PC-9 (cell line): ENCODE data around the gene ADARB2. TPM values are rescaled to one million over a fixed set of nuclear protein-coding genes. Genes with fewer than 3 reads are reported as not detected.

Source experiments
- BruUV-seq: library from RNA; stranded (reverse); fragments of 400-500 nt; replicated peaks from 2 replicates; lab custom pipeline; 2021; lab: Mats Ljungman, UMichigan
- CTCF ChIA-PET: fragments of 300-600 bp; sonication (Branson Sonifier 250); formaldehyde crosslinking; loops from one replicate; lab custom pipeline; 2022; ENCODE audit warnings: antibody characterized with exemption; lab: Charles Lee
- POLR2A ChIA-PET: fragments of 300-600 bp; sonication (Branson Sonifier 250); formaldehyde crosslinking; loops from one replicate; lab custom pipeline; 2022; ENCODE audit warnings: antibody characterized with exemption; ENCODE audit not compliant: unreplicated experiment; lab: Charles Lee
- DNase-seq, 2 experiments: peaks; one replicate each; pipeline versions ENCODE4 v3.0.0 to v3.0.0-alpha.2; 2015 to 2022; ENCODE audit warnings: mixed read lengths in 1 of 2
- H2AFZ ChIP-seq: fragments of 200-600 bp; sonication (generic); 2 replicates; pipeline ENCODE4 v1.8.1; 2017; ENCODE audit warnings: antibody characterized with exemption
- H3F3A ChIP-seq: fragments of 200-600 bp; sonication (generic); 2 replicates; pipeline ENCODE4 v1.8.1; 2017; ENCODE audit warnings: antibody characterized with exemption, mild to moderate bottlenecking, low read depth; ENCODE audit not compliant: insufficient read depth
- H3K27ac ChIP-seq: fragments of 200-600 bp; sonication (generic); 2 replicates; pipeline ENCODE4 v1.6.1; 2016; ENCODE audit warnings: mixed run types
- H3K27me3 ChIP-seq: fragments of 200-600 bp; sonication (generic); 2 replicates; pipeline ENCODE4 v1.6.1; 2016; ENCODE audit warnings: low read depth, mixed run types; ENCODE audit not compliant: insufficient read depth
- H3K36me3 ChIP-seq: fragments of 200-600 bp; sonication (generic); 2 replicates; pipeline ENCODE4 v1.6.1; 2016; ENCODE audit warnings: low read depth, mixed run types
- H3K4me1 ChIP-seq: fragments of 200-600 bp; sonication (generic); replicated peaks from 2 replicates; pipeline ENCODE4 v1.6.1; 2016; ENCODE audit warnings: mixed run types; ENCODE audit not compliant: insufficient read depth
- H3K4me2 ChIP-seq: fragments of 200-600 bp; sonication (generic); 2 replicates; pipeline ENCODE4 v1.6.1; 2017; ENCODE audit warnings: mixed run types
- H3K4me3 ChIP-seq: fragments of 200-600 bp; sonication (generic); 2 replicates; pipeline ENCODE4 v1.6.1; 2016; ENCODE audit warnings: mixed run types
- H3K79me2 ChIP-seq: fragments of 200-600 bp; sonication (generic); 2 replicates; pipeline ENCODE4 v1.6.1; 2017; ENCODE audit warnings: low read depth, mixed run types
- H3K9me2 ChIP-seq: fragments of 200-600 bp; sonication (generic); 2 replicates; pipeline ENCODE4 v1.8.1; 2017; ENCODE audit warnings: mild to moderate bottlenecking; ENCODE audit not compliant: insufficient read depth
- H3K9me3 ChIP-seq: fragments of 200-600 bp; sonication (generic); 2 replicates; pipeline ENCODE4 v1.8.1; 2016; ENCODE audit warnings: low read depth; ENCODE audit not compliant: insufficient read depth
- H4K20me1 ChIP-seq: fragments of 200-600 bp; sonication (generic); 2 replicates; pipeline ENCODE4 v1.8.1; 2017; ENCODE audit not compliant: insufficient read depth
- CTCF ChIP-seq: fragments of 200-600 bp; sonication (generic); conservative IDR thresholded peaks from 2 replicates; pipeline ENCODE4 v1.6.1; 2017; ENCODE audit warnings: mixed run types, antibody characterized with exemption, mild to moderate bottlenecking, moderate library complexity
- EZH2 ChIP-seq: fragments of 200-600 bp; sonication (generic); IDR thresholded peaks from 2 replicates; pipeline ENCODE4 v1.8.0; 2017; ENCODE audit warnings: antibody characterized with exemption, low read depth
- intact Hi-C: fragments of 100-400 bp; cut with micrococcal nuclease; formaldehyde crosslinking; loops from one replicate; pipeline ENCODE4 v1.10.0; 2022; ENCODE audit not compliant: unreplicated experiment
- total RNA-seq: library from RNA; stranded (reverse); gene quantifications from 2 replicates; pipeline ENCODE4 v1.2.3, GENCODE V29; 2021

ADARB2 gene
- total RNA-seq, 1 experiment from 2014 or later, result not detected

GRCh38 chr10:1141261-1141660 lies 596.1 kb downstream of the ADARB2 start:
- no peak overlapping the region for H2AFZ ChIP-seq
- H3K27ac ChIP-seq, result no peak overlapping the region
- TF ChIP-seq CTCF (no peak), EZH2 (no peak)
- no peak overlapping the region for H3K4me2 ChIP-seq
- intact Hi-C loops, result no loop called here
- H3K9me2 ChIP-seq, result no peaks in the 10 kb centered on the region
- no peaks in the 10 kb centered on the region for H3K36me3 ChIP-seq
- H3K9me3 ChIP-seq, result no peaks in the 10 kb centered on the region; the same call in 1 of the 2 replicates
- H3K79me2 ChIP-seq, result no peaks in the 10 kb centered on the region
- BruUV-seq, result no TSS peak
- no peak overlapping the region for H3K4me3 ChIP-seq
- peaks cover 49% of the 10 kb centered on the region for H3K27me3 ChIP-seq
- no peaks in the 10 kb centered on the region for H3K4me1 ChIP-seq
- CTCF ChIA-PET, result no interaction called here
- POLR2A ChIA-PET, result no interaction called here
- no peaks in the 10 kb centered on the region for H4K20me1 ChIP-seq
- DNase-seq, result no peak
- H3F3A ChIP-seq, result no peaks in the 10 kb centered on the region

- Histone ChIP-seq H3K36me3 (no peaks in the 10 kb centered on the region), H3K79me2 (no peaks in the 10 kb centered on the region), H3K9me2 (no peaks in the 10 kb centered on the region), H3F3A (no peaks in the 10 kb centered on the region), H3K9me3 (no peaks in the 10 kb centered on the region; the same call in 1 of the 2 replicates), H2AFZ (no peak overlapping the region), H3K4me1 (no peaks in the 10 kb centered on the region), H3K27ac (no peak overlapping the region), H3K4me3 (no peak overlapping the region), H3K4me2 (no peak overlapping the region), H3K27me3 (peaks cover 47% of the 10 kb centered on the region), H4K20me1 (no peaks in the 10 kb centered on the region)
- ChIA-PET CTCF (no interaction called here), POLR2A (no interaction called here)
- DNase-seq, result no peak
- no peak for TF ChIP-seq EZH2
- no peak for TF ChIP-seq CTCF
- BruUV-seq, result no TSS peak
- intact Hi-C loops, result no loop called here
Measured at GRCh38 chr10:1138529-1138928, 598.8 kb downstream of the ADARB2 start.

DNA sequence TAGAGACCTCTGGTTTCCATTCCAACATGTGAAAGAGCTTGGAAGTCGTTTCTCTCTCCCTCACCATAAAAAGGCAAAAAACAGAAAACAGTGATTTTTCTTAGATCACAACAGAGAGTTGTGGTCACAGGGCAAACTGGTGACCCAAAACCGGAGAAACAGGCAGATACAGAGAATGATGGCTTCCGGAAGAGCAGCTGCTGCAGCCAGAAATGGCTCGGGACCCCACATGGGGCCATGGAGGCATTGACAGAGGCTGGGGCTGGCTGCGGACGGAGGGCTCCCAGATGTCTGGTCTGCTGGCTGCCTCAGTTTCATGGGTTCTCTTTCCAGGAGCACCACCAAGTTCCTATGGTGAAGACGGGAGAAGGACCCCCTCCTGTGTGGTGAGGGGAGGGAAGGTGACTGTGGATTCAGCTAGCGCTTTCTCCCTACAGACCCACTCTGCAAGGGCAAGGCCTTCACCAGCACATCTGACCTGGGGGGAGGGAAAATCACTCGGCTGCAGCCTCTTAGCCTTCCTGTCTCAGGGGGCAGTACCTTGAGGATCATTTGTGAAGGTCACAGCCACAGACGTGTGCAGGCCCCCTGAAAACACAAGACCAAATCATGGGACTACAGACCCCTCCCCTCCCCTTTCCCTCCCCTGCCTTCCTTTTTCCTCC lies 599.7 kb downstream of the ADARB2 start:
- POLR2A ChIA-PET, result no interaction called here
- Histone ChIP-seq H3K27ac (no peak overlapping the region), H3F3A (no peaks in the 10 kb centered on the region), H2AFZ (no peak overlapping the region), H3K9me2 (no peaks in the 10 kb centered on the region), H3K4me3 (no peak overlapping the region), H3K9me3 (no peaks in the 10 kb centered on the region; the same call in 1 of the 2 replicates), H3K4me1 (no peaks in the 10 kb centered on the region), H4K20me1 (no peaks in the 10 kb centered on the region), H3K36me3 (no peaks in the 10 kb centered on the region), H3K4me2 (no peak overlapping the region), H3K79me2 (no peaks in the 10 kb centered on the region), H3K27me3 (peaks cover 41% of the 10 kb centered on the region)
- TF ChIP-seq CTCF (no peak), EZH2 (no peak)
- CTCF ChIA-PET, result no interaction called here
- DNase-seq, result no peak
- no TSS peak for BruUV-seq
- intact Hi-C loops, result no loop called here
